ENCODE results near the gene CAPN1.
A peak's percentile ranks its signal among the peaks of the same experiment; 100 is the strongest.
"Not testable (repeated sequence)": the region's sequence is repeated elsewhere in the genome, so short reads cannot be mapped to it uniquely, and the experiment has no call there.

Gene CAPN1

GRCh38 chr11:65181569-65182257 lies at the start of gene CAPN1:
Gene CAPN1 (plus strand): TSS chr11:65181928. CDS start chr11:65182702, 774 bp downstream.
- DNase-seq, result peak; percentile 23

GRCh38 chr11:65132238-65132987 lies 49.3 kb upstream of the CAPN1 start:
- no peak for DNase-seq

DNA sequence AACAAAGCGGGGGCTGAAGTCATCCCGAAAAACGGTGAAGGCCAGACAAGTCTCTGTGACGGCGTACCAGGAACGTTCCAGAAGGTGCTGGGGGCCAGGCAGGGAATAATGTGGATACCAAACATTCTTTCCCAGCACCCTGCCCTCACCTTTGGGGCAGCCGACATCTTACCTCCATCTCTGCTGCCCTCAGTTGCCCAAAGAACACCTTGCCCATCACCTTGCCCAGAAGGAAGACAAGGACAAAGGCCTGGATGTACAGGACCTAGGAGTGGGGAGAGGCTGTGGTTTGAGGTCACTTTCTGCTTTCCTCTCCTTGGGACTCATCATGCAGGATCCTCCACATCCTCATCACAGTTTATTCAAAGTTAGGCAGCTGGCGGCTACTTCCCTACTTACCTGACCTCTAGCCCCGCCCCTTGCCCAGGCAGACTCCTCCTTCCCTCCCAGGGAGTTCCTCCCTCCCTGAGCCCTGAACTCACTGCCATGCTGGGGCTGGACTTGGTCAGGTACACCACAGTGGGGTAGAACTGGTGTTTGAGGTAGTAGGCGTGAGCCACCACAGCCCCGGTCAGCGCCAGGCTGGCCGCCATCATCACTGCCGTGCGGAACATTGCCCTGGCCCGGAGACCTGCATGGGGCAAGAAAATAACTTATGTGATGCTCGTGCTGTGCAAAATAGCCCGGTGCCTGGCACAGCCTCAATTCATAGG lies 48.6 kb upstream of the CAPN1 start:
- no peak for DNase-seq

GRCh38 chr11:65133724-65134123 lies 48.0 kb upstream of the CAPN1 start:
- DNase-seq, result no peak

GRCh38 chr11:65134240-65134951 lies 47.3 kb upstream of the CAPN1 start, which contains the start of gene SYVN1:
Gene SYVN1 (minus strand): TSS chr11:65134519. CDS start chr11:65133601, 918 bp downstream.
- peak; percentile 93 for DNase-seq

GRCh38 chr11:65134952-65135632 lies 46.6 kb upstream of the CAPN1 start:
- peak; percentile 97 for DNase-seq

DNA sequence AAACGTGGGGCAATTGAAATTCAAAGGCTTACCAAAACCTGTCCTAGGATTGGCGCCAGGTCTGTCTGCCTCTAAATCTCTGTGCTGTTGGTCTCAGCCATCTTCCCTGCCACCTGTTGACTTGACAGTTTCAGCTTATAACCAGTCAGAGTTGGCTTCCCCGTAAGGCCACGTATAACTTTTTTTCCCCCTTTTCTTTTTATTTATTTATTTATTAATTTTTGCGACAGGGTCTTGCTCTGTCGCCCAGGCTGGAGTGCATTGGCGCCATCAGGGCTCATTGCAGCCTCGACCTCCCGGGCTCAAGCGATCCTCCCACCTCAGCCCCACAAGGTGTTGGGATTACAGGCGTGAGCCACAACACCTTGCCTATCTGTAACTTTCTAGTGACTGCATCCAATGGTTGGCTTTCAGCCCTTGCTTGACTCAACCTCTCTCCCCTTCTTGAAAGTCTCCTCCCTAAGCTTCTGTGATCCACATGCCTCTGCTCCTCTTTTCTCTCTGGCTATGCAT lies 46.0 kb upstream of the CAPN1 start:
- DNase-seq, result no peak

DNA sequence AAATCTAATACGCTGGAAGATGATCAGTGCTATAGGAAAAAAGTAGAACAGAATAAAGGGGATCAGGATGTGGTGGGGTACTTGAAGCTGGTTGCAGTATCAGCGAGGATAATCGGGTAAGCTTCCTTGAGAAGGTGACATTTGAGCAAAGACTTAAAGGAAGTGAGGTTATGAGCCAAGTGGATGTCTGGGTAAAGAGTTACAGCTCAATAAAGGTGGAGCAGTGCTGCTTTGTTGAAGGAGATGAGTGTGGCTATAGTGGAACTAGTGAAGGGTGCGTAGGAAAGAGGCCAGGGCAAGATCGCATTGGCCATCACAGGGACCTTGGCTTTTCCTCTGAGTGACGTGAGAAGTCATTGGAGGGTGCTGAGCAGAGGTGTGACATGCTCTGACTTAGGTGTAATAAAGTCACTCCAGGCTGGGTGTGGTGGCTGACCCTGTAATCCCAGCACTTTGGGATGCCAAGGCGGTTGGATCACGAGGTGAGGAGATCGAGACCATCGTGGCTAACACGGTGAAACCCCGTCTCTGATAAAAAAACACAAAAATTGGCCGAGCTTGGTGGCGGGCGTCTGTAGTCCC lies 45.1 kb upstream of the CAPN1 start:
- DNase-seq, result no peak

DNA sequence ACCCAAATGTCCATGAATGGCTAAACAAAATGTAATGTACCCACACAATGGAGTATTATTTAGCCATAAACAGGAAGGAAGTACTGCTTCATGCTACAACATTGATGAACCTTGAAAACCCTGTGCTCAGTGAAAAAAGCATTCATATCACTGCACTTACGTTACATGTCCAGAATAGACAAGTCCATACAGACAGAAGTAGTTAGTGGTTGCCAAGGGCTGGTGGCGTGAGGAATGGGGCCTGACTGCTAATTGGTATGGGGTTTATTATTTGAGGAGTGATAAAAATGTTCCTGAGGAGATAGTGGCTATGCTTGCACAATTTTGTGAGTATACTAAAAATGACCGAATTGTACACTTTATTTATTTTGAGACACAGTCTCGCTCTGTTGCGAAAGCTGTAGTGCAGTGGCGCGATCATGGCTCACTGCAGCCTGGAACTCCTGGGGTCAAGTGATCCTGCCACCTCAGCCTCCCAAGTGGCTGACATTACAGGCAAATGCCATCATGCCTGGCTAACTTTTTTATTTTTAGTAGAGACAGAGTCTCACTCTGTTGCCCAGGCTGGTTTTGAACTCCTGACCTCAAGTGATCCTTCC lies 39.7 kb upstream of the CAPN1 start:
- no peak for DNase-seq

DNA sequence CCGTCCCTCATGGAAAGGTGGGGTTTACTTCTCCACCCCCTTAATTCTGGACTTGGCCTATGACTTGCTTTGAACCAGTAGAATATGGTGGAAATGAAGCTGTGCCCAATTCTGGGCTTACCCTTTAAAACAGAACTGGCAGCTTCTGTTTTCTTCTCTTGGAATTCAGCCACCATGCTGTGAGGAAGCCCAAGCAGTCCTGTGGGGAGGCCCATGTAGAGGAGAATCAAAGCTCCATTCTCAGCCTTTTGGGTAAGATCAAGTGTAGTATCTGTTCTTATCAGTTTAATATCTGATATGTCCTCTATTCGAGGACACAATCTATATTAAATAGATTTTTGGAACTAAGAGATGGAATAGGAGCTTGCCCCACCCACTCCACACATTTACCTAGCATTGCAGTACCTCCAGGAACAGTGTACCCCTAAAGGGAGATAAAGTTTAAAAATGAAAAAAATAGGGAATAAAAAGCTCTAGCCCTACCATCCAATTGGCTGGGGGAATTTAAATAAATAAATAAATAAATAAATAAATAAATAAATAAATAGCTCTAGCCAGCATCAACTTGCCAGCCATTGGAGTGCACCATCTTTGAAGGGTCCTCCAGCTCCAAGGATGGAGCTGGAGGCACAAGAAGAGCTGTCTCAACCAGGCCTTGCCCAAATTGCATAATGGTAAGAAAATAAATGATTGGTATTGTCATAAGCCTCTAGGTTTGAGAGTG lies 34.2 kb upstream of the CAPN1 start:
- no peak for DNase-seq

GRCh38 chr11:65148657-65149056 lies 33.1 kb upstream of the CAPN1 start:
- DNase-seq, result no peak

DNA sequence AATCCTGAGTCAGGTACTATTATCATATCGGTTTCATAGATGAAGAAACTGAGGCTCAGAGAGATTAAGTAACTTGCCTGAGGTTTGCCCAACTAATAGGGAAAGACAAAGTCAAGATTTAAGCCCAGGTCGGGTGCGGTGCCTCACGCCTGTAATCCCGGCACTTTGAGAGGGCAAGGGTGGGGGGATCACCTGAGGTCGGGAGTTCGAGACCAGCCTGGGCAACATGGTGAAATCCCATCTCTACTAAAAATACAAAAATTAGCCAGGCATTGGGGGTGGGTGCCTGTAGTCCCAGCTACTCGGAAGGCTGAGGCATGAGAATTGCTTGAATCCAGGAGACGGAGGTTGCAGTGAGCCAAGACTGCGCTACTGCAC lies 31.6 kb upstream of the CAPN1 start:
- not testable (repeated sequence) for DNase-seq

DNA sequence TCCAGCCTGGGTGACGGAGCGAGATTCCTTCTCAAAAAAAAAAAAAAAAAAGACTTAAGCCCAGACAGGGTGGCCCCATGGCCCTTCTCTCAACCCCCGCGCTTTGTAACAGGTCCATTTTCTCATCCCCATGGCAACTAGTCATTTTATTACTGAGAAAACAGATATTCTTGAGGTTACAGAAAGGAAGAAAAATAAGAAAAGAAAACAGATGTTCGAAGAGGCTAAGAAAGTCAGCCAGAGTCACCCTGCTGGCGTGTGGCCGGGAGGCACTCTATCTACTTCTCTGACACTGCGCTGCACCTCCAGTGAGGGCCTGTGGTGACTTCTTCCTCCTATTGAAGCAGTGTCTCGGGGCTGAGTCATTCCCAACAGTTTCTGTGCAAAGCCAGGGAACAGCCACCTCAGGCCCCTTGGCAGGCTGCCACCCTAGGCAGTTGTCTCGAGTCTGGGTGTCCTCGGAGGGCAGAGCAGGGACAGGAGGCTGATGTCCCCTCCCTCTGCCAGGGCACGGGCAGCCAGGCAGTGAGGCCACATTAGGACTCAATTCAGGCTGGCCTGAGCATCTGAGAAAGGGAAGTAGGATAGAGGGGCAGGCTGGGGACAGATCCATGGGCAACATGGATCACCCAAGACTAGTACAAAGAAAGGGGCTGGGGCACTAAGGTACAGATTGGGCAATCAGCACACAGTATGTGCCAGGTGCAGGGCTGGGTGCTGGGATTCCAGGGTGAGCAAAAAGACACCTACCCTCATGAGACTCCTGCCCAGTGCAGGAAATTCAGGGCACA lies 31.0 kb upstream of the CAPN1 start:
- DNase-seq, result no peak

DNA sequence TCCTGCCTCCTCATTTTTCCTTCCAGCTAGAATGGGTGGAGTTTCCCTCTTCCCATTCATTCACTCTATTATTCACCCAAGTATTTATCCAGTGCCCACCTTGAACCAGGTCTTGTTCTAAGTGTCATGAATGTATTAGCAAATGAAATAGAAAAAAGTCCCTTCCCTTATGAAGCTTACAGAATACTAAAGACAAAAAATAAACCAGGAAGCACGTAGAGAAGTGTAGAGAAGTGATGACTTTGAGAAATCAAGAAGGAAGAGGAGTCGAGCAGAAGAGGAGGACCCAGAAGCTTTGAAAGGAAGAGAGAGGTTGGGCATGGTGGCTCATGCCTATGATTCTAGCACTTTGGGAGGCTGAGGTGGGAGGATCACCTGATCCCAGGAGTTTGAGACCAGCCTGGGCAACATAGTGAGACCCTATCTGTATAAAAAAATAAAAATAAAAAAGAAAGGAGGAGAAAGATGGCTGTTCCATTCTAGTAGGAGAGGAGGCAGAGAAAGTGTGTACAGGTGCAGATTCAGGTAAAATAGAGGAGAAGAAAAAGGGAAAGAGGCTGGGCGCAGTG lies 30.3 kb upstream of the CAPN1 start:
- DNase-seq, result no peak

GRCh38 chr11:65152122-65152521 lies 29.6 kb upstream of the CAPN1 start:
- DNase-seq, result no peak

DNA sequence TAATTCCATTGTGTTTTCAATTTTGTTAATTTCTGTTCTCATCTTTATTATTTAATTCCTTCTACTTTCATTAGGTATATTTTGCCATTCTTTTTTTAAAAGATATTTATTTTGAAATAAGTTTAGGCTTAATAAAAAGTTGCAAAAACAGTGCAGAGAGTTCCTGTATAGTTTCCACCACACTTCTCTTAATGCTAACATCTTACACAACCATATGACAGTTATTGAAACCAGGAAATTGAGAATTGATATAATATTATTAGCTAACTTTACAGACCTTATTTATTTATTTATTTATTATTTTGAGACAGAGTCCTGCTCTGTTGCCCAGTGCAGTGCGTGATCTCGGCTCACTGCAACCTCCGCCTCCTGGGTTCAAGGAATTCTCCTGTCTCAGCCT lies 25.5 kb upstream of the CAPN1 start:
- no peak for DNase-seq

DNA sequence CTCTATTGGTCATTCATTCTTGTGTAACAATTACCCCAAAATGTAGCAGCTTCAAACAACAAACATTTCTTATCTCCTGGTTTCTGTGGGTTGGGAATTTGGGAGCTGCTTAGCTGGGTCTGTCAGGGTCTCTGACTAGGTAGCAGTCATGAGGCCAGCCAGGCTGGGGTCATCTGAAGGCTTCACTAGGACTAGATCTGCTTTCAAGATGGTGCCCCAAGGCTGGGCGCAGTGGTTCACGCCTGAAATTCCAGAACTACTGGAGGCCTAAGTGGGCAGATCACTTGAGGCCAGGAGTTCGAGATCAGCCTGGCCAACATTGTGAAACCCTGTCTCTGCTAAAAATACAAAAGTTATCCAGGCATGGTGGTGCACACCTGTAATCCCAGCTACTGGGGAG lies 24.8 kb upstream of the CAPN1 start:
- DNase-seq, result no peak

- DNase-seq, result no peak
These were observed 24.4 kb upstream of the CAPN1 start for GRCh38 chr11:65157336-65157735.

- DNase-seq, result no peak
These were observed 22.7 kb upstream of the CAPN1 start for GRCh38 chr11:65159012-65159411.

DNA sequence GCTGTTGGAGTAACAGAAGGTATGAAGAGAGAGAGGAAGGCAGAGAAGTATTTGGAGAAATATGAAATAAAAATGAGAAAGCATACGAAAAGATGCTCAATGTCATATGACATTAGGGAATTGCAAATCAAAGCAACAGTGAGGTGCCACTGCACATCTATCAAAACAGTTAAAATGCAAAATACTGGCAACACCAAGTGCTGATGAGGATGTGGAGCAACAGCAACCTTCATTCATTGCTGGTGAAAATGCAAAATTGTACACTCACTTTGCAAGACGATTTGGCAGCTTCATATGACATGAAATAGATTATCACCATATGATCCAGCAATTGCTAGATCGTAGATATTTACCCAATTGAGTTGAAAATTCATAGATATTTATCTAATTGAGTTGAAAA lies 21.1 kb upstream of the CAPN1 start:
- no peak for DNase-seq

Measured in NCI-H1092 (cell line).